Measurements from ENCODE around the gene PTPRE. TPM values are rescaled to one million over a fixed set of nuclear protein-coding genes. Genes with fewer than 3 reads are reported as not detected.

The PTPRE gene
- total and polyA plus RNA-seq, 10 of the 15 experiments (the other 5 are each of a cell fraction or from before 2014, with no cell fraction given), result 2.9 to 7.6 (median 5.8) TPM

GRCh38 chr10:128055061-128055868 lies 148.4 kb downstream of the PTPRE start:
- no peak overlapping the region for H3K9ac ChIP-seq (ENCODE audit: control insufficient read depth, insufficient read depth, low read length)
- DNase-seq (ENCODE audit: low read depth, low spot score), result no peak
- BruUV-seq (replicated peaks), result no TSS peak
- H4K20me1 ChIP-seq (ENCODE audit: control insufficient read depth, insufficient read depth), result no peaks in the 10 kb centered on the region
- no peak for FAIRE-seq
- WGBS (ENCODE audit: insufficient coverage, insufficient replicate concordance, low lambda C conversion rate, missing lambda C conversion rate), result 92% methylated on average over 25 of the region's 25 CpGs
- H3K4me2 ChIP-seq (ENCODE audit: control insufficient read depth, insufficient read depth), result no peak overlapping the region
- ATAC-seq, result no peak
- peaks cover 2 to 11% of the 10 kb centered on the region in 2 experiments for H3K36me3 ChIP-seq (ENCODE audit: control insufficient read depth in 2 of 2, insufficient read depth in 2 of 2, low read length in 1 of 2)
- intact Hi-C loops (cut with micrococcal nuclease; ENCODE audit: unreplicated experiment), result no loop called here
- ChIA-PET SMC1A (ENCODE audit: uncharacterized antibody, unreplicated experiment) (no interaction called here), RAD21 (ENCODE audit: unreplicated experiment) (no interaction called here), CTCF (interaction anchor here (1.2 kb wide), 1 partner anchor 8 kb away, joined by 3 read pairs; no protein-coding TSS in a partner anchor), POLR2A (no interaction called here)
- TF ChIP-seq SMAD5 (IDR thresholded peaks at IDR 0.05; ENCODE audit: low read depth), result no peak
- TF ChIP-seq CREM (IDR thresholded peaks at IDR 0.05; ENCODE audit: low read depth), result no peak
- TF ChIP-seq TBL1XR1 (IDR thresholded peaks at IDR 0.05; ENCODE audit: low read depth, low read length), result no peak
- TF ChIP-seq NFXL1 (IDR thresholded peaks at IDR 0.05; ENCODE audit: borderline replicate concordance), result no peak
- TF ChIP-seq SUZ12 (IDR thresholded peaks at IDR 0.05; ENCODE audit: unreplicated experiment), result no peak
- no peak for TF ChIP-seq GATAD2B (conservative IDR thresholded peaks at IDR 0.05; ENCODE audit: low read depth)
- no peak for TF ChIP-seq ESRRA (IDR thresholded peaks at IDR 0.05; ENCODE audit: low read length)
- no peak for TF ChIP-seq PAX8 (IDR thresholded peaks at IDR 0.05)
- TF ChIP-seq IKZF2 (IDR thresholded peaks at IDR 0.05), result no peak
- TF ChIP-seq EP300 (IDR thresholded peaks at IDR 0.05; ENCODE audit: borderline replicate concordance in 1 of 2, control insufficient read depth in 1 of 2, low read depth in 2 of 2, low read length in 2 of 2), result no peak
- TF ChIP-seq SKIL (IDR thresholded peaks at IDR 0.05; ENCODE audit: low read depth, poor library complexity, severe bottlenecking), result no peak
- TF ChIP-seq SP1 (IDR thresholded peaks at IDR 0.05; ENCODE audit: low read depth, low read length), result no peak
- TF ChIP-seq E2F8 (IDR thresholded peaks at IDR 0.05; ENCODE audit: low read depth, partially characterized antibody), result no peak
- no peak overlapping the region for H3K27ac ChIP-seq (ENCODE audit: control insufficient read depth, insufficient read depth)
- H3K27me3 ChIP-seq (replicated peaks in 1 of 2; ENCODE audit: control insufficient read depth in 2 of 2, insufficient read depth in 2 of 2, low read length in 1 of 2), result no peaks in the 10 kb centered on the region
- H3K4me3 ChIP-seq, result no peak overlapping the region
- peaks cover 8% of the 10 kb centered on the region; the same call in 1 of the 2 replicates for H3K4me1 ChIP-seq (ENCODE audit: control insufficient read depth, insufficient read depth, low read length)
- no peaks in the 10 kb centered on the region for H3K79me2 ChIP-seq (ENCODE audit: control insufficient read depth, insufficient read depth, low read length)
- H3K9me3 ChIP-seq (replicated peaks; ENCODE audit: control insufficient read depth, insufficient read depth, low read length), result no peaks in the 10 kb centered on the region
- in situ Hi-C loops (cut with MboI), result no loop called here
- no peak overlapping the region for H2AFZ ChIP-seq (ENCODE audit: control insufficient read depth, low read depth, low read length)
